GM12878 (cell line): ENCODE results near the gene UBXN7. TPM values are rescaled to one million over a fixed set of nuclear protein-coding genes. Genes with fewer than 3 reads are reported as not detected.
A peak's percentile ranks its signal among the peaks of the same experiment; 100 is the strongest.

Source experiments
- ATAC-seq: fragments of 200-7000 bp; cut with Tn5 transposase; 3 replicates; pipeline ENCODE4 v1.9.1; 2020; ENCODE audit warnings: mild to moderate bottlenecking, moderate library complexity
- BruUV-seq: library from RNA; stranded (reverse); fragments of 400-500 nt; replicated peaks from 2 replicates; lab custom pipeline; 2021; lab: Mats Ljungman, UMichigan
- CTCF ChIA-PET: fragments of 300-600 bp; sonication (Branson Sonifier 250); formaldehyde crosslinking; extraction: SDS; loops from one replicate; lab custom pipeline; 2021; ENCODE audit warnings: inconsistent platforms; lab: Yijun Ruan, JAX
- POLR2A ChIA-PET: fragments of 350-600 bp; formaldehyde crosslinking; extraction: SDS; loops from one replicate; lab custom pipeline; 2021; ENCODE audit warnings: inconsistent platforms; lab: Charles Lee
- RAD21 ChIA-PET: fragments of 300-600 bp; sonication (Branson Sonifier 250); formaldehyde crosslinking; loops from one replicate; lab custom pipeline; 2023; ENCODE audit warnings: antibody characterized with exemption; ENCODE audit not compliant: unreplicated experiment; lab: Charles Lee
- SMC1A ChIA-PET: fragments of 300-600 bp; sonication (Branson Sonifier 250); formaldehyde crosslinking; loops from one replicate; lab custom pipeline; 2023; ENCODE audit not compliant: unreplicated experiment, uncharacterized antibody; lab: Charles Lee
- DNase-seq: peaks from one replicate; pipeline ENCODE4 v3.0.0-alpha.2; 2011; ENCODE audit warnings: low read depth, low spot score
- FAIRE-seq: peaks from 3 replicates; lab custom pipeline; 2011; peaks lifted over from hg19 to GRCh38; lab: Jason Lieb, UNC
- H2AFZ ChIP-seq: 2 replicates; pipeline ENCODE4 v1.6.0; 2011; ENCODE audit warnings: low read depth, low read length, control low read depth; ENCODE audit not compliant: control insufficient read depth
- H3K27ac ChIP-seq: 2 replicates; pipeline ENCODE4 v1.5.1; 2011; ENCODE audit warnings: control low read depth; ENCODE audit not compliant: control insufficient read depth, insufficient read depth
- H3K27me3 ChIP-seq, 2 experiments: replicated peaks in 1 of 2; 2 replicates each; pipeline versions ENCODE4 v1.6.0 to v1.6.1; 2011; ENCODE audit warnings: low read length in 1 of 2; ENCODE audit not compliant: control insufficient read depth in 2 of 2, insufficient read depth in 2 of 2
- H3K36me3 ChIP-seq, 2 experiments: 2 replicates each; pipeline ENCODE4 v1.5.1; 2011; ENCODE audit warnings: low read length in 1 of 2; ENCODE audit not compliant: control insufficient read depth in 2 of 2, insufficient read depth in 2 of 2
- H3K4me1 ChIP-seq: 2 replicates; pipeline ENCODE4 v1.6.1; 2011; ENCODE audit warnings: mild to moderate bottlenecking, low read length, moderate library complexity, mixed read lengths; ENCODE audit not compliant: control insufficient read depth, insufficient read depth
- H3K4me2 ChIP-seq: 2 replicates; pipeline ENCODE4 v1.6.0; 2011; ENCODE audit warnings: control low read depth; ENCODE audit not compliant: control insufficient read depth, insufficient read depth
- H3K4me3 ChIP-seq: fragments of 200-600 bp; sonication (generic); 2 replicates; pipeline ENCODE4 v1.5.1; 2016
- H3K79me2 ChIP-seq: 2 replicates; pipeline ENCODE4 v1.6.0; 2011; ENCODE audit warnings: low read length; ENCODE audit not compliant: control insufficient read depth, insufficient read depth
- H3K9ac ChIP-seq: 2 replicates; pipeline ENCODE4 v1.8.0; 2011; ENCODE audit warnings: low read length, control low read depth, mixed read lengths; ENCODE audit not compliant: control insufficient read depth, insufficient read depth
- H3K9me3 ChIP-seq: replicated peaks from 3 replicates; pipeline ENCODE4 v1.5.1; 2011; ENCODE audit warnings: mild to moderate bottlenecking, low read length; ENCODE audit not compliant: control insufficient read depth, insufficient read depth
- H4K20me1 ChIP-seq: 2 replicates; pipeline ENCODE4 v1.6.0; 2011; ENCODE audit not compliant: control insufficient read depth, insufficient read depth
- BMI1 ChIP-seq: fragments of 450-650 bp; IDR thresholded peaks from 2 replicates; pipeline ENCODE4 v1.6.1; 2016; ENCODE audit warnings: mild to moderate bottlenecking, moderate library complexity, borderline replicate concordance
- CBX5 ChIP-seq: sonication (generic); IDR thresholded peaks from 2 replicates; pipeline ENCODE4 v1.6.1; 2016; ENCODE audit warnings: low read depth, moderate library complexity, mild to moderate bottlenecking, inconsistent platforms
- MYC ChIP-seq: IDR thresholded peaks from 2 replicates; pipeline ENCODE4 v1.6.1; 2011; ENCODE audit warnings: mild to moderate bottlenecking, low read length, moderate library complexity, inconsistent platforms; ENCODE audit not compliant: insufficient read depth, insufficient replicate concordance, insufficient read length, severe bottlenecking
- WGBS: methylation state at CpG from one replicate; pipeline ENCODE4 v1.1.6; 2016; ENCODE audit warnings: low lambda C conversion rate; ENCODE audit not compliant: insufficient replicate concordance, insufficient coverage; ENCODE audit errors: missing lambda C conversion rate; 5-methylcytosine and 5-hydroxymethylcytosine counted together
- in situ Hi-C: fragments of 300-500 bp; cut with MboI; formaldehyde crosslinking; loops from 9 replicates; pipeline ENCODE4 v1.14.3; 2018; ENCODE audit warnings: mixed read lengths
- intact Hi-C: fragments of 100-400 bp; cut with micrococcal nuclease; formaldehyde crosslinking; loops from one replicate; pipeline ENCODE4 v1.14.2; 2022; ENCODE audit not compliant: unreplicated experiment
- polyA plus RNA-seq, 11 experiments: library from polyadenylated mRNA; depleted of rRNA in 4 of 11; unstranded in 6 of 11; stranded (reverse) in 5 of 11; fragments of >200 nt; fragmentation: Nextera tagmentation in 4 of 11; fragmentation: Illumina TruSeq in 1 of 11; extraction: Ambion mirVana in 4 of 11; extraction: Trizol in 1 of 11; gene quantifications; 1 replicate in 1 of 11; 2 replicates in 10 of 11; pipeline versions ENCODE4 v1.2.1 to v1.2.3, GENCODE V29; 2011 to 2016; ENCODE audit warnings: inconsistent platforms in 2 of 11, missing spikeins in 2 of 11, low read depth in 1 of 11
- total RNA-seq, 4 experiments: library from RNA; depleted of rRNA in 3 of 4; stranded (reverse); fragments of >200 nt in 3 of 4; fragmentation: Illumina TruSeq in 1 of 4; extraction: Trizol in 1 of 4; gene quantifications; 2 replicates each; pipeline versions ENCODE4 v1.2.1 to v1.2.3, GENCODE V29; 2013 to 2021

Gene UBXN7
- total and polyA plus RNA-seq, 10 of the 15 experiments (the other 5 are each of a cell fraction or from before 2014, with no cell fraction given), result 4.8 to 78.4 (median 24.9) TPM

- H3K4me1 ChIP-seq, result peaks cover 22% of the 10 kb centered on the region
- H2AFZ ChIP-seq, result no peak overlapping the region
- H3K9me3 ChIP-seq, result peaks cover 10% of the 10 kb centered on the region; the same call in 2 of the 3 replicates
- no peak for TF ChIP-seq MYC
- FAIRE-seq, result no peak
- ATAC-seq, result no peak
- in situ Hi-C loops (no loop called here), intact Hi-C loops (no loop called here)
- DNase-seq, result no peak
- no TSS peak for BruUV-seq
- H3K27me3 ChIP-seq, result no peaks in the 10 kb centered on the region
- H3K4me3 ChIP-seq, result no peak overlapping the region
- no peak overlapping the region for H3K4me2 ChIP-seq
- 100% methylated on average over 1 of the region's 1 CpG for WGBS
- peaks cover 5 to 9% of the 10 kb centered on the region in 2 experiments for H3K36me3 ChIP-seq
- H3K27ac ChIP-seq, result no peak overlapping the region
- no peaks in the 10 kb centered on the region for H4K20me1 ChIP-seq
- peaks cover 69% of the 10 kb centered on the region for H3K79me2 ChIP-seq
- SMC1A ChIA-PET, result interaction anchor here (0.6 to 0.7 kb wide), 2 partner anchors 127 to 635 kb away, joined by 3 to 5 read pairs; no protein-coding TSS in a partner anchor
- CTCF ChIA-PET, result interaction anchor here (1.0 kb wide), 1 partner anchor 33 kb away, joined by 4 read pairs; no protein-coding TSS in a partner anchor
- H3K9ac ChIP-seq, result no peak overlapping the region
- POLR2A ChIA-PET, result interaction anchor here (0.6 kb wide), 1 partner anchor 217 kb away, joined by 3 read pairs; no protein-coding TSS in a partner anchor
- RAD21 ChIA-PET, result interaction anchor here (0.8 kb wide), 1 partner anchor 47 kb away, joined by 3 read pairs; no protein-coding TSS in a partner anchor
Observed at GRCh38 chr3:196409409-196409808, 22.8 kb downstream of the UBXN7 start.

- in situ Hi-C loops, result no loop called here
Observed at GRCh38 chr3:196408565-196409300, 23.5 kb downstream of the UBXN7 start.

More at GRCh38 chr3:196408565-196409300, 23.5 kb downstream of the UBXN7 start:
- Histone ChIP-seq H3K79me2 (peaks cover 62% of the 10 kb centered on the region), H3K9ac (no peak overlapping the region), H3K4me2 (no peak overlapping the region), H3K4me3 (no peak overlapping the region), H4K20me1 (no peaks in the 10 kb centered on the region), H3K4me1 (peaks cover 18% of the 10 kb centered on the region), H3K27ac (no peak overlapping the region), H2AFZ (no peak overlapping the region), H3K36me3 (peaks cover 5 to 9% of the 10 kb centered on the region in 2 experiments), H3K9me3 (peaks cover 10% of the 10 kb centered on the region; the same call in 2 of the 3 replicates), H3K27me3 (no peaks in the 10 kb centered on the region)
- 95% methylated on average over 4 of the region's 4 CpGs for WGBS
- intact Hi-C loops, result no loop called here
- ChIA-PET SMC1A (interaction anchor here (1.0 to 2.7 kb wide), 3 partner anchors 12 to 44 kb away, joined by 3 to 11 read pairs (median 4); no protein-coding TSS in a partner anchor), RAD21 (interaction anchor here (0.7 to 1.1 kb wide), 2 partner anchors 31 to 33 kb away, joined by 3 to 5 read pairs; no protein-coding TSS in a partner anchor), CTCF (interaction anchor here (1.1 to 1.6 kb wide), 2 partner anchors 11 to 33 kb away, joined by 3 to 4 read pairs; no protein-coding TSS in a partner anchor), POLR2A (interaction anchor here (0.8 to 1.3 kb wide), 2 partner anchors 11 to 24 kb away, joined by 3 to 4 read pairs; partner anchors contain the start of gene UBXN7)
- DNase-seq, result no peak
- no TSS peak for BruUV-seq
- TF ChIP-seq BMI1, result no peak
- 0 out of 2 replicates have a peak, but pooled peaks have one; percentile 55 for TF ChIP-seq CBX5
- ATAC-seq, result no peak
- no peak for FAIRE-seq
